SK-N-SH (cell line): ENCODE results near the gene RPL21.

Experiments used
- CTCF ChIP-seq: fragments of 200-600 bp; sonication (generic); IDR thresholded peaks from 2 replicates; pipeline ENCODE4 v1.6.1; 2017; ENCODE audit warnings: antibody characterized with exemption, mild to moderate bottlenecking, moderate library complexity
- EP300 ChIP-seq, 2 experiments: IDR thresholded peaks; 2 replicates each; pipeline versions ENCODE4 v1.4.0 to v1.6.1; 2012; ENCODE audit warnings: borderline replicate concordance in 1 of 2, low read depth in 1 of 2, low read length in 1 of 2
- EZH2phosphoT487 ChIP-seq: fragments of 200-600 bp; sonication (generic); IDR thresholded peaks from 2 replicates; pipeline ENCODE4 v1.6.1; 2017; ENCODE audit warnings: low read depth, mixed run types, mild to moderate bottlenecking, antibody characterized with exemption, moderate library complexity, borderline replicate concordance
- FOXJ3 ChIP-seq: sonication (generic); formaldehyde crosslinking; IDR thresholded peaks from 2 replicates; pipeline ENCODE4 v1.5.1; 2020; ENCODE audit warnings: mild to moderate bottlenecking, missing genetic modification reagents
- FOXM1 ChIP-seq: IDR thresholded peaks from 2 replicates; pipeline ENCODE4 v1.4.0; 2012; ENCODE audit warnings: low read depth, mild to moderate bottlenecking
- JUND ChIP-seq: IDR thresholded peaks from 2 replicates; pipeline ENCODE4 v1.4.0; 2012
- NFIC ChIP-seq: IDR thresholded peaks from 2 replicates; pipeline ENCODE4 v1.4.0; 2012; ENCODE audit warnings: borderline replicate concordance
- POLR2AphosphoS5 ChIP-seq: IDR thresholded peaks from 2 replicates; pipeline ENCODE4 v1.6.1; 2012; ENCODE audit warnings: low read depth, low read length
- RAD21 ChIP-seq: IDR thresholded peaks from 2 replicates; pipeline ENCODE4 v1.6.1; 2012; ENCODE audit warnings: mild to moderate bottlenecking, low read length
- SMC3 ChIP-seq: IDR thresholded peaks from 2 replicates; pipeline ENCODE4 v1.6.1; 2012; ENCODE audit warnings: low read depth, low read length, improper control_type of control experiment
- YY1 ChIP-seq: IDR thresholded peaks from 2 replicates; pipeline ENCODE4 v1.4.0; 2012; ENCODE audit warnings: low read depth, mild to moderate bottlenecking
- ZBTB33 ChIP-seq: IDR thresholded peaks from 2 replicates; pipeline ENCODE4 v1.4.0; 2012; ENCODE audit warnings: low read depth, borderline replicate concordance

GRCh38 chr13:27304099-27304498 lies 52.7 kb downstream of the RPL21 start:
- TF ChIP-seq EP300 (IDR thresholded peaks at IDR 0.05; ENCODE audit: borderline replicate concordance in 1 of 2, low read depth in 1 of 2, low read length in 1 of 2): no peak
- no peak for TF ChIP-seq FOXJ3 (CRISPR knock-in tag)
- TF ChIP-seq CTCF: no peak
- no peak for TF ChIP-seq POLR2AphosphoS5
- no peak for TF ChIP-seq SMC3
- TF ChIP-seq YY1: no peak
- no peak for TF ChIP-seq JUND
- TF ChIP-seq FOXM1: no peak
- TF ChIP-seq NFIC: no peak
- TF ChIP-seq ZBTB33: no peak
- no peak for TF ChIP-seq RAD21
- TF ChIP-seq EZH2phosphoT487: no peak
